Mucosa of rectum (tissue), 2 donors: ENCODE results near the gene FAM131C.

Experiments used
- H3K27ac ChIP-seq, 2 donors: one replicate each; pipeline ENCODE4 v1.7.0; 2013; ENCODE audit warnings: inconsistent platforms in 2 of 2, low read depth in 2 of 2, low read length in 2 of 2
- H3K27me3 ChIP-seq, 2 donors: one replicate each; pipeline ENCODE4 v1.7.0; 2013; ENCODE audit warnings: low read length in 2 of 2; ENCODE audit not compliant: control insufficient read depth in 2 of 2, insufficient read depth in 2 of 2
- H3K36me3 ChIP-seq, 2 donors: one replicate each; pipeline ENCODE4 v1.7.0; 2013; ENCODE audit warnings: low read length in 2 of 2; ENCODE audit not compliant: control insufficient read depth in 2 of 2, insufficient read depth in 2 of 2
- H3K4me1 ChIP-seq, 2 donors: one replicate each; pipeline ENCODE4 v1.7.0; 2013; ENCODE audit warnings: low read length in 2 of 2, mild to moderate bottlenecking in 1 of 2; ENCODE audit not compliant: control insufficient read depth in 2 of 2, insufficient read depth in 2 of 2
- H3K4me3 ChIP-seq, 2 donors: one replicate each; pipeline ENCODE4 v1.7.0; 2013; ENCODE audit warnings: low read length in 2 of 2
- H3K9ac ChIP-seq, 2 donors: one replicate each; pipeline ENCODE4 v1.7.0; 2013; ENCODE audit warnings: low read length in 2 of 2, low read depth in 1 of 2, mild to moderate bottlenecking in 1 of 2
- H3K9me3 ChIP-seq, 2 donors: one replicate each; pipeline ENCODE4 v1.7.0; 2013; ENCODE audit warnings: low read length in 2 of 2; ENCODE audit not compliant: control insufficient read depth in 2 of 2
- donor health status: healthy.
- donor health status: Normal muscosa, but diverticular disease.

Gene FAM131C

DNA sequence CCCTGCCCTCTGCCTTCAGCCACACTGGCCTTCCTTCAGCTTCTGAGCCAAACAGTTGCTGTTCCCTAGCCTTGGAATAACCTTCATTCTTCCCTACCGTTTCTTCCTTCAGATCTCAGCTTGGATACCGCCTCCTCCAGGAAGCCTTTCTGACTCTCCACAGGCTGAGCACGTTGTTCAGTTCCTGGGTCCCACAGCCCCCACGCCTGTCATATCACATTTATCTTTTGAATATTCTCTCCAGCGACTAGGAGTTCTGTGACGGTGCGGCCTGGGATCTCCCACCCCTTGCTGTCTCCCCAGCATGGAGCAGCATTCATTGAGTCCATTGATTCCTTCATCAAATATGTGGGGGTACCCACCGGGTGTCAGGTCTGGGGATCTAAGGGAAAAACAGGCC, 43.2 kb upstream of the FAM131C start:
- Histone ChIP-seq H3K4me3 (no peak overlapping the region), H3K9ac (no peak overlapping the region), H3K27me3 (no peaks in the 10 kb centered on the region), H3K4me1 (peaks cover 0 to 2% of the 10 kb centered on the region in 2 donors), H3K27ac (no peak overlapping the region), H3K36me3 (no peaks in the 10 kb centered on the region), H3K9me3 (no peaks in the 10 kb centered on the region)

DNA sequence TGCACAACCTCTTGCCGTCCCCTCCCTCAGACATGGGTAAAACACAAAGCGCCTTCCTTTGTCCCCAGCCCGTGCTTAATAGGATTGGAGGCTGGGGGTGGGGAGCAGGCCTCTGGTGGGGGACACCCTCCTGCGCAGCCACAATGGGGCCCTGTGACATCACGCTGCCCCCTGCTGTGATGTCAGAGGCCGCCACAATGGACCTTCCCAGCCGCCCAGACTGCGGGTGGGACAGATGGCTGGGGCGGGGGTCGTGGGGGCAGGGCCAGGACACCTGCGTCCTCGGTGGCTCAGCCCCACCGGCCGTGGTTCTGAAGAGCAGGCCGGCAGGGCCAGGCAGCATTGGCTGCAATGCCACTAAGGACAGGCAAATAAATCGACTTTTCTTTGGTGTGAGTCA, 42.6 kb upstream of the FAM131C start:
- Histone ChIP-seq H3K4me1 (peaks cover 0 to 2% of the 10 kb centered on the region in 2 donors), H3K9ac (no peak overlapping the region), H3K9me3 (no peaks in the 10 kb centered on the region), H3K27ac (no peak overlapping the region), H3K4me3 (no peak overlapping the region), H3K27me3 (no peaks in the 10 kb centered on the region), H3K36me3 (no peaks in the 10 kb centered on the region)

DNA sequence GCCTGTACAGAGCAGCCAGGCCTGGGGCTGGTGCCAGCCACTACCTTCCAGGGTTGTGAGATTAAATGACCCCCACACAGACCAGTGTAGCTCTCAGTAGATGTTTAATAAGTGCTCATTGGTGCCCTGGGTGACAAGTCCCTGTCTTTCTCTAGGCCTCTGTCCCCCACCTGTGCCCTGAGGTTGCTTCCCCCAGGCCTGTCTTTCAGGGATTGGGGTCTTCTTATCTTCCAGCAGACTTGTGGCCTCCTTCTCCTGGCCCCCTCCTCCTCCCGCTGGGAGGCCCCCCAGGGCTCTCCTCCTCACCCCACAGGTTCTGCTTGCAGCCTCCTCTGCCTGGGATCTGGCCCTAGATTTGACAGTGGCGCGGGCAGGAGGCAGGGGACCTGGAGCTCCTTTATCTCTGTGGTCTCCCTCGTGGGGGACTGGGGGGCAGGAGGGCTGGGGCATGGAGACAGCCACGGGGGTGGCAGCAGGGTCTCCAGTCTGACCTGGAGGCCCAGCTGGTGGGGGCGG, 42.1 kb upstream of the FAM131C start:
- Histone ChIP-seq H3K4me1 (no peaks in the 10 kb centered on the region), H3K27me3 (no peaks in the 10 kb centered on the region), H3K9ac (no peak overlapping the region), H3K4me3 (no peak overlapping the region), H3K27ac (no peak overlapping the region), H3K9me3 (no peaks in the 10 kb centered on the region), H3K36me3 (no peaks in the 10 kb centered on the region)

GRCh38 chr1:16114527-16115467, 41.3 kb upstream of the FAM131C start:
- no peak overlapping the region for H3K27ac ChIP-seq
- H3K27me3 ChIP-seq = no peaks in the 10 kb centered on the region
- H3K36me3 ChIP-seq = no peaks in the 10 kb centered on the region
- no peaks in the 10 kb centered on the region for H3K4me1 ChIP-seq
- no peak overlapping the region for H3K4me3 ChIP-seq
- H3K9me3 ChIP-seq = no peaks in the 10 kb centered on the region
- H3K9ac ChIP-seq = no peak overlapping the region

GRCh38 chr1:16112596-16113555, 39.4 kb upstream of the FAM131C start:
- no peak overlapping the region for H3K27ac ChIP-seq
- no peaks in the 10 kb centered on the region for H3K4me1 ChIP-seq
- no peaks in the 10 kb centered on the region for H3K27me3 ChIP-seq
- H3K4me3 ChIP-seq = no peak overlapping the region
- no peaks in the 10 kb centered on the region for H3K36me3 ChIP-seq
- H3K9ac ChIP-seq = no peak overlapping the region
- H3K9me3 ChIP-seq = peaks cover 0 to 3% of the 10 kb centered on the region in 2 donors

DNA sequence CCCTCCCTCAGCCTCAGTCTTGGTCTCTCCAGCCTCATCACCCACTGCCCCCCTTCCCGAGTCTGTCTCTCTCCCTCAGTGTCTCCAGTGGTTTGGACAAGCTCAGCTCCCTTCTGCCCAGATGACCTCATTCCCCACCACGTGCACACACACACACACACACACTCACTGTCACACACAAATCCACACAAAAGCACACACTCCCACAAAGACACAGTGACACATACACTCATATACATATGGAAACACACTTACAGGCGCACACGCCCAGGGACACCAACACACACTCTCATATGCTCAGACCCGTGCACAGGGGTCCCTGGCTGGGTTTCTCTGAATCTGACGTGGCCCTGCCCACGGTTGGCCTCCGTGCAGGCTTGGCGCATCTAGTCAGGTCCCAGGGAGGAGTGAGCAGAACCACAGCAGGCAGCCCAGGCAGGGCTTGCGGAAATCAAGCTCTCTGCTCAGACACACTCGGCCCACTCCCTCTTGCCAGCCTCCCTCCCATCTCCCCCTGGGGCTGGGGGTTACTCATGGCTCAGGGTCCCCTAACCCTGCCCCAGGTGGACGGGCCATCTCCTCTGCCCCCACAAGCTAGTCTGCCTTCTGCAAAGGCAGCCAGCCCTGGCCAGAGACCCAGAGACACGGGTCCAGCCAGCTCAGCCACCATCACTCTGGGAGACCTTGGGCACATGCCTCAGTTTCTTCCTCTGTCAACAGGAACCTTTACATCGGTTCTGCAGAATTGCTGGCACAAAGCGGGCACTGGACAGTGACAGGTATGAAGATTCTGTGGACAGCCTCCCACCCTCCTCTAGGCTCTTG, 38.5 kb upstream of the FAM131C start:
- Histone ChIP-seq H3K4me3 (no peak overlapping the region), H3K4me1 (no peaks in the 10 kb centered on the region), H3K9ac (no peak overlapping the region), H3K27me3 (no peaks in the 10 kb centered on the region), H3K27ac (no peak overlapping the region), H3K9me3 (peaks cover 0 to 3% of the 10 kb centered on the region in 2 donors), H3K36me3 (no peaks in the 10 kb centered on the region)

DNA sequence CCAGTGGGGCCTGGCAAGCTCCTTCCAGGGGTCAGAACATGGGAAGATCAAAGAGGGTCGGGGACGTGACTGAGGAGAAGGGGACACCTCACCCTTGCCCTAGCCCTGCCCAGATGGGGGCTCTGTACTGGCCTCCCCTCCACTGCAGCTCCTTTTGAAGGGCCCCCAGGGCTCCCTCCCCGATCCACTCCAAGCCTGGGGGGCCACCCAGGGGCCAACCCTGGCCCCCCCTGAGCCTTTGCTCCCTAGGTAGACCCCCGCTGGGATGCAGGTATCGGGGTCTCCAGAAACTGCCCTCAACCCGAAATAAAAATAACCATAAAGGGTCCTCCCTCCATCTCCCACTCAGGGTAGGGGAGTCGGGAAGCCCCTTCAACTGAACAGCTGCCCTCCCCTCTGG, 37.4 kb upstream of the FAM131C start:
- Histone ChIP-seq H3K9me3 (peaks cover 0 to 3% of the 10 kb centered on the region in 2 donors), H3K9ac (no peak overlapping the region), H3K27me3 (no peaks in the 10 kb centered on the region), H3K27ac (no peak overlapping the region), H3K36me3 (no peaks in the 10 kb centered on the region), H3K4me3 (no peak overlapping the region), H3K4me1 (no peaks in the 10 kb centered on the region)

DNA sequence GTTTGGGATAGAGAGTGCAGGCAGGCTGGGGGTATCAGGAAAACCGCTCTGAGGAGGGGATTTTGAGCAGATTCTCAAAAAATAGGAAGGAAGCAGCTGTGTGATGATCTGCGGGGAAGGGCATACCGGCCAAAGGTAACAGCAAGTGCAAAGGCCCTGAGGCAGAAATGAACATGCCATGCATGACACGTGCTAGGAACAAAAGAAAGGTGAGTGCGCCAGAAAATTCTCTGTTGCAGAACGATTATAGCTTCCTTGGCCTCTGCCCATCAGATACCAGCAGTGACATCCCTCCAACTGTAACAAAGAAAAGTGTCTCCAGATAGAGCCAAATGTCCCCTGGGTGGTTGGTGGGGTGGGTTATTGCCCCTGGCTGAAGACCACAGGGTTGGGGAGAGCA, 37.0 kb upstream of the FAM131C start:
- Histone ChIP-seq H3K27me3 (no peaks in the 10 kb centered on the region), H3K9me3 (peaks cover 0 to 3% of the 10 kb centered on the region in 2 donors)

DNA sequence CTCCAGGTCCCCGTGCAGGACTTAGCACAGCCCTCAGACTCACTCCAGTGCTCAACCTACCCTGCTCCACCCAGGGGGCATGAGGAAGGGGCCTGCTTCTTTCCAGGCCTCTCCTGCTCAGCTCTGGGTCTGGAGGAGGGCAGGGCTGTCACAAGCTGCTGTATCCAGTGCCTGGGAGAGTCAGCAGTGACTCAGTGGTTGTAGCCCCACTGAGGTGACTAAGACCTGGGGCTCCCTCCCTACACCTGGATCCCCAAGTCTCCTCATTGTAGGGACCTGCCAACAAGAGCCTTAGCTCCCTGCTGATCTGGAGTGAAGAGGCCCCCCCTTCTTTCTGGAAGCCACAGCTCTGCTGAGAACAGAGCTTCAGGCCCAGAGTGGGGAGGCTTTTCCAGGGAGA, 36.1 kb upstream of the FAM131C start:
- Histone ChIP-seq H3K4me3 (no peak overlapping the region), H3K9ac (no peak overlapping the region)

More for the DNA sequence above, 37.0 kb upstream of the FAM131C start:
- Histone ChIP-seq H3K9ac (no peak overlapping the region), H3K36me3 (no peaks in the 10 kb centered on the region), H3K4me3 (no peak overlapping the region), H3K27ac (no peak overlapping the region), H3K4me1 (no peaks in the 10 kb centered on the region)

More for the DNA sequence above, 36.1 kb upstream of the FAM131C start:
- H3K4me1 ChIP-seq = no peaks in the 10 kb centered on the region
- H3K27me3 ChIP-seq = no peaks in the 10 kb centered on the region
- peaks cover 0 to 3% of the 10 kb centered on the region in 2 donors for H3K9me3 ChIP-seq
- no peaks in the 10 kb centered on the region for H3K36me3 ChIP-seq
- no peak overlapping the region for H3K27ac ChIP-seq
